ENCODE data around the gene RETREG2. TPM values are rescaled to one million over a fixed set of nuclear protein-coding genes. Genes with fewer than 3 reads are reported as not detected.

Gene RETREG2
- 65.3 to 87.9 TPM (median 86.5 TPM) in 5 replicates for total RNA-seq (2022; extraction: Qiagen RNA extraction; ENCODE audit: low read depth)

DNA sequence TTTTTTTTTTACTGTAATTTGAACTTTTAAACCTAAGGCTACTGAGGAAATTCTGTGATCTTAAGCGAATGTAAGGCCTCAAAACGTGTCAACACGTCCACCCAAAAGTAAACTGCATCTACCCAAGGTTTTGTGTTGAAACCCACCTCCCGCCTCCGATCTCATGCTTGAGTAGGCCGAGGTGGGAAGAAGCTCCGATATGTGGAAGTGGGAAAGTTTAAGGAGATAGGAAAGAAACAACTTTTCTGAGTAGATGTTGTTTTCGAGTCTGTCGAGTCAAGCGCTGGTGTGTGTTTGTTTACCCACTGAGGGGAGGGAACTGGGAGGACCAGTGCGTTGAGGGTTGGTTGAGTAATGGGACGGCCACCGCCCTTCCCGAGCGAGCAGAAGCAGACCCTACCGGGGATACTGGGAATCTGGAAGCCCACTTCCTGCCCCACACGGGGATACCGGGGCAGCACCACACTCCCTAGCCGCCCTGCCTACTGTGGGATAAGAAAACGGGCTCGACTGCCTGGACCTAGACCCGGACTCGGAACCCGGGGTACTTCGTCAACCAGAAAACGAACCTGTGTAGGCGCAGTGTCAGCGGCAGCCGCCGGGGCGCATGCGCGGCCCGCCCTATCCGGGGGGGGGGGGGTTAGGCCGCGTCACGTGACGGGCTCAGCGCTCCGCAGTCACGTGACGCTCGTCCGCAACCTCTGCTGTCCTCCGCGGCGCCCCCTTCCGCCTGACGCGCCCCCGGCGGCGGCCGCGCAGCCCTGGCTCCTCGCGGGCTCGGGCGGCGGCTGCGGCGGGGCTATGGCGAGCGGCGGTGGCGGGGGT lies at the start of gene RETREG2:
Gene RETREG2, plus strand, starts transcription at position 724 of the 825 bp plus-strand sequence. Its CDS starts 78 bp downstream, at position 802.

DNA sequence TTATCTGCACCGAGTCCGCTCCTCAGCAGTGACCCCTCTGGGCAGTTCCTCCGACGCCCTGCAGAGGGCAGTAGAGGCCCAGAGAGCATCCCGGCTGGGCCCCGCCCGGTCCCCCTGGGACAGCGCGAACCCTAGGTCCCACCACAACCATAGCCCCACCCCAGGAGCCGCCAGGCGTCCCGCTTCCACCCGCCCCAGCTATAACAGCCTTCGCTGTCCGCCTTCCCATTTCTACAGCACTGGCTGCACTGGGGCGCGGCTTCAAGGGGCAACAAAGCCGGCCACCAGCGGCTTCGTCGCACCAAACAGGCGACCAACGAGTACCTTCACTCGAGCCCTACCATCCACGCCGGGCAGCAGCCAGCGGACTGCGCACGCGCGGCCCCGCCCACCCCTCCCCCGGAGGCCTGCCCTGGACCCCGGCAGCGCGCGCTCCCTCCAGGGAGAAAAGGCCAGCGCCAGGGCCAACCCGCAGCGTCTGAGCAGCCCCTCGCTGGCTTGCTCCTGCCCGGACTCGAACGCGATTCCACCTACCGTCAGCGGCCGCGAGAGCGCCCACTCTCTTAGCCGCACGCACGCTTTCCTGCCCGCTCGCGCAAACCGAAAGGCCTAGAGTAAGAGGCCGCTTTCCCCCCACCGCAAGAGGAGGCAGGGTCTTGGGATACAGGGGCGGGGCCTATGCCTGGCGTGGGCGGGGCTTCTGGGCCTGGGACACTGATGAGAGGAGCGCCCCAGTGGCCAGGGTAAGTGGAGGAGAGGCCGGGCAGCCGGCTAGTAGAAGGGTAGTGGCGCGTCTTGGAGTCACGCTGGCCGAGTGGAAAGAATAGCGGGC lies 17.7 kb upstream of the RETREG2 start, which contains the start of gene NHEJ1:
Gene NHEJ1, minus strand, starts transcription at position 630 of the 832 bp plus-strand sequence. CDS start 2,453 bp downstream, outside the sequence.

GRCh38 chr2:219169930-219170654 lies 8.0 kb upstream of the RETREG2 start, which contains the start of gene SLC23A3:
Gene SLC23A3 (minus strand): TSS chr2:219170029. CDS start chr2:219169984, 45 bp downstream.

GRCh38 chr2:219176818-219177551 lies 1.1 kb upstream of the RETREG2 start, which contains the start of gene CNPPD1:
Gene CNPPD1 (minus strand): TSS chr2:219176925. CDS start chr2:219176828, 97 bp downstream.

DNA sequence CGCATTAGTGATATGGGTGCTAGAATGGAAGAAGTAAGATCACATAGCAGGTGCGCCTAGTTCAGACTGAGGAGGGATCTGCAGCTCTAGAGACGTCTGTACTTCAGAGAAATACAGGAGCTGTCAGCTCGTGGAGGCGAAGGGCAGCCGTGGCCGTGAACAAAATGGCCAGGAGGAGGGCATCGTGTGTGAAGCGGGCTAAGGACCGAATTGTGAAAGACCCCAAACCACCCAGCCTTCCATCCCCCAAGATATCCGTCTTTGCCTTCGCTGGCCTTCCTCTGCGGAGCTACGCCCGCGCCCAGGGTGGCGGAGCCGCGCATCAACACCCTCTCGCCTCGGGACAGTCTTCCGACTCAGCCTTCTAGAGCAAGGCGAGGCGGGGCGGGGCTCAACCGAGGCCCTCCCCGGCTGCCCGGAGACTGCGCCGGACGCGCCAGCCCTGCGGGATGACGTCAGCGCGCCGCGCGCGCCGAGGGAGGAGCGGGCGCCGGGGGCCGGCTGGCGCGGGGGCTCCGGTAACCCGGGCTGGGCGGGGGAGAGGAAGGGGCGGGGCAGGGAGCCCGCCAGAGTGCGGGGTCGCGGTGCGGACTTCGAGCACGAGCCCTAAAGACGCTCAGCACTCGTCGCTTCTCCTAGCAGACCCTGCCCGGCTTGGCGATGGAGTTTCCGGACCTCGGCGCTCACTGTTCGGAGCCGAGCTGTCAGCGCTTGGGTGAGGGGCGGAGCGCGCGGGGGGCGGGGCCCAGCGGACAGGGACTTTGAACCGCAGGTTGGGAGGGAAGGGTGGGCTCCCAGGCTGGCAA lies 28.5 kb downstream of the RETREG2 start, which contains the start of gene ZFAND2B:
Gene ZFAND2B, plus strand, starts transcription at position 455 of the 806 bp plus-strand sequence. Its CDS starts 206 bp downstream, at position 661.

GRCh38 chr2:219218732-219219701 lies 40.9 kb downstream of the RETREG2 start, which contains the start of gene ABCB6:
Gene ABCB6 (minus strand): TSS chr2:219218958. CDS start chr2:219218673, 285 bp downstream.

DNA sequence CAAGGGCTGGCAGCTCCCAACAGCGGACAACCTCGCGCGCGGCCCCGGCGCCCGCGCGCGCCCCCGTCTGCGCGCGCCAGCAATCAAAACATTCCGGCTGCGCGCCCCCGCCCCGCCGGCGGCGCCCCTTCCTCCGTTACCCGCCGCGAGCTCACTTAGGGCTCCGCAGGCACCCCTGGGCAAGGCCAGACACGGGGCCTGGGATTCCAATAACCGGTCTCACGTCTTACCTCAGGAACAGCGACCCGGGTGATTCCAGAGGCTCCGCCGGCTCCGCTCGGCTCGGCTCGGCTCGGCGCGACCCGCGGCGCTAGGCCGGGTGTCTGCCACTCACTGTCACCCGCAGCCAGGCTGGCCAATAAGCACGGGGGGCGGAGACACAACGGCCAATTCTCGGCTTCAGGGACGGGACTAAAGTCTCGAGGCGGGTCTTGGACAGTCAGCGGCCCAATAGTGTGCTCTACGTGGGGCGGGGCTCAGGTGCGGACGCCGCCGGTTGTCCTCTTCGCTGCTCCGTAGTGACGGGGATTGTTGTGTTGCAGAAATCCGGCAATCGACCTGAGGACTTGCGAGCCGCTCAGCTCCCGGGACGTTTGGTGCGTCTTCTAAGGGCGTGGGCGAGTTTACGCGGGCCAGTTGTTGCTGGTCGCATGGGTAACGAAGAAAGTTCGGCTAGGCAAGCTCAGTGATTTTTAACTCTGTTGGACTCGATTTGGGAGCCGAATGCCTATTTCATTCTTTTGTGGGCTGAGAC lies 51.4 kb downstream of the RETREG2 start, which contains the start of the genes ANKZF1 and ATG9A:
Gene ANKZF1, plus strand, starts transcription at position 502 of the 754 bp plus-strand sequence. CDS start 452 bp downstream, outside the sequence.
Gene ATG9A, minus strand, starts transcription at position 332 of the 754 bp plus-strand sequence. CDS start 1,612 bp downstream, outside the sequence.

Other genes with a start within 250 kb of the RETREG2 start
- gene CDK5R2, start 218.6 kb upstream of the RETREG2 start, total RNA-seq (2022; extraction: Qiagen RNA extraction; ENCODE audit: low read depth): 1.2 to 2.5 TPM (median 1.9 TPM) in 5 replicates
- not detected in 5 replicates for gene FEV, start 193.1 kb upstream of the RETREG2 start, total RNA-seq (2022; extraction: Qiagen RNA extraction; ENCODE audit: low read depth)
- 0.18 TPM in 1 of 5 replicates, not detected in the others for gene CRYBA2, start 184.9 kb upstream of the RETREG2 start, total RNA-seq (2022; extraction: Qiagen RNA extraction; ENCODE audit: low read depth)
- gene CFAP65, start 136.8 kb upstream of the RETREG2 start, total RNA-seq (2022; extraction: Qiagen RNA extraction; ENCODE audit: low read depth): 0.09 to 0.19 TPM (median 0.15 TPM) in 5 replicates
- gene IHH, start 117.4 kb upstream of the RETREG2 start, total RNA-seq (2022; extraction: Qiagen RNA extraction; ENCODE audit: low read depth): 0.14 to 0.20 TPM (median 0.15 TPM) in 5 replicates
- 15.0 to 17.4 TPM (median 16.3 TPM) in 5 replicates for gene NHEJ1, start 17.5 kb upstream of the RETREG2 start, total RNA-seq (2022; extraction: Qiagen RNA extraction; ENCODE audit: low read depth)
- gene SLC23A3, start 8.2 kb upstream of the RETREG2 start, total RNA-seq (2022; extraction: Qiagen RNA extraction; ENCODE audit: low read depth): 0.57 to 1.4 TPM (median 0.70 TPM) in 5 replicates
- gene CNPPD1, start 1.4 kb upstream of the RETREG2 start, total RNA-seq (2022; extraction: Qiagen RNA extraction; ENCODE audit: low read depth): 40.6 to 45.1 TPM (median 43.6 TPM) in 5 replicates
- 18.0 to 22.8 TPM (median 19.9 TPM) in 5 replicates for gene ZFAND2B, start 28.5 kb downstream of the RETREG2 start, total RNA-seq (2022; extraction: Qiagen RNA extraction; ENCODE audit: low read depth)
- 24.1 to 39.3 TPM (median 33.7 TPM) in 5 replicates for gene ABCB6, start 40.7 kb downstream of the RETREG2 start, total RNA-seq (2022; extraction: Qiagen RNA extraction; ENCODE audit: low read depth)
- 47.0 to 55.9 TPM (median 49.7 TPM) in 5 replicates for gene ATG9A, start 51.4 kb downstream of the RETREG2 start, total RNA-seq (2022; extraction: Qiagen RNA extraction; ENCODE audit: low read depth)
- 16.2 to 23.2 TPM (median 20.9 TPM) in 5 replicates for gene ANKZF1, start 51.5 kb downstream of the RETREG2 start, total RNA-seq (2022; extraction: Qiagen RNA extraction; ENCODE audit: low read depth)
- 5.1 to 6.7 TPM (median 6.1 TPM) in 5 replicates for gene GLB1L, start 67.2 kb downstream of the RETREG2 start, total RNA-seq (2022; extraction: Qiagen RNA extraction; ENCODE audit: low read depth)
- gene STK16, start 67.2 kb downstream of the RETREG2 start, total RNA-seq (2022; extraction: Qiagen RNA extraction; ENCODE audit: low read depth): 25.0 to 30.5 TPM (median 29.4 TPM) in 5 replicates
- gene TUBA4B, start 75.0 kb downstream of the RETREG2 start, total RNA-seq (2022; extraction: Qiagen RNA extraction; ENCODE audit: low read depth): 0.26 to 0.46 TPM (median 0.31 TPM) in 5 replicates
- 365 to 546 TPM (median 419 TPM) in 5 replicates for gene TUBA4A, start 75.6 kb downstream of the RETREG2 start, total RNA-seq (2022; extraction: Qiagen RNA extraction; ENCODE audit: low read depth)
- gene DNAJB2, start 101.1 kb downstream of the RETREG2 start, total RNA-seq (2022; extraction: Qiagen RNA extraction; ENCODE audit: low read depth): 46.4 to 58.3 TPM (median 54.4 TPM) in 5 replicates
- 1.3 to 2.2 TPM (median 1.9 TPM) in 5 replicates for gene PTPRN, start 131.1 kb downstream of the RETREG2 start, total RNA-seq (2022; extraction: Qiagen RNA extraction; ENCODE audit: low read depth)
- not detected in 5 replicates for gene RESP18, start 154.5 kb downstream of the RETREG2 start, total RNA-seq (2022; extraction: Qiagen RNA extraction; ENCODE audit: low read depth)
- gene DNPEP, start 209.6 kb downstream of the RETREG2 start, total RNA-seq (2022; extraction: Qiagen RNA extraction; ENCODE audit: low read depth): 61.9 to 65.8 TPM (median 64.1 TPM) in 5 replicates
- gene DES, start 240.1 kb downstream of the RETREG2 start, total RNA-seq (2022; extraction: Qiagen RNA extraction; ENCODE audit: low read depth): 0.08 to 0.09 TPM in 2 of 5 replicates, not detected in the others

Measured in A549 treated with DMSO at 1 μM for 4 hours (cell line).